ENCODE data around the gene RCAN1. TPM values are rescaled to one million over a fixed set of nuclear protein-coding genes. Genes with fewer than 3 reads are reported as not detected.

Gene RCAN1
- total RNA-seq, 2 experiments from 2014 or later = 1.1 to 1.5 TPM

DNA sequence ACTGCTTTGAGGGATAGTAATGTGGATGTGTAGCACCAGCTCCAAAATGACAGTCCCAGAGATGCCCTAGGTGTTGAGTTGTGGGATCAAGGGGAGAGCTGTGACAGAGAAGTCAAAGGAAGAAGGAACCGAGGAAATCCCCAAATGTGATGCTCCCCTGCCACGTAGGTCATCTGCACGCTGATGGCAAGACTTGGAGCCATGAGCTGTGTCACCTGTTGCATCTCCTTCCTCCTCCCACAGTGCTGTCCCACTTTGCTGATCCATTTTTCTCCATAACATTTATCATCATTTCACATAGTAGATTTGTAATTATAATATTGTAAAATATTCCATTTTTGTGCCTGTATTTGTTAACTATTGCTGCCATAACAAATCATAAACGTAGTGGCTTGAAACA, 17.6 kb upstream of the RCAN1 start:
- Histone ChIP-seq H3K4me3 (ENCODE audit: low read length) (no peak overlapping the region), H3K9me3 (ENCODE audit: control insufficient read depth in 1 of 2, insufficient read depth in 1 of 2, low read length in 2 of 2) (no peaks in the 10 kb centered on the region), H3K4me1 (ENCODE audit: insufficient read depth, low read length) (no peaks in the 10 kb centered on the region), H3K36me3 (ENCODE audit: insufficient read depth, low read length) (no peaks in the 10 kb centered on the region), H3K27ac (ENCODE audit: low read depth in 1 of 2, low read length in 2 of 2) (no peak overlapping the region), H3K27me3 (ENCODE audit: control insufficient read depth in 1 of 2, insufficient read depth in 2 of 2, low read length in 2 of 2) (peaks cover 0 to 7% of the 10 kb centered on the region in 2 experiments)
- Mint-ChIP-seq H3K27ac (no peak overlapping the region), H3K4me3 (no peak overlapping the region), H3K9me3 (no peaks in the 10 kb centered on the region), H3K36me3 (ENCODE audit: low read depth) (no peaks in the 10 kb centered on the region), H3K27me3 (peaks cover 4% of the 10 kb centered on the region), H3K4me1 (ENCODE audit: low read depth) (no peaks in the 10 kb centered on the region)
- ChIA-PET POLR2A (no interaction called here), CTCF (no interaction called here)
- no peak for DNase-seq
- intact Hi-C loops (cut with DNase I, micrococcal nuclease) = no loop called here
- TF ChIP-seq, protein P1, sequence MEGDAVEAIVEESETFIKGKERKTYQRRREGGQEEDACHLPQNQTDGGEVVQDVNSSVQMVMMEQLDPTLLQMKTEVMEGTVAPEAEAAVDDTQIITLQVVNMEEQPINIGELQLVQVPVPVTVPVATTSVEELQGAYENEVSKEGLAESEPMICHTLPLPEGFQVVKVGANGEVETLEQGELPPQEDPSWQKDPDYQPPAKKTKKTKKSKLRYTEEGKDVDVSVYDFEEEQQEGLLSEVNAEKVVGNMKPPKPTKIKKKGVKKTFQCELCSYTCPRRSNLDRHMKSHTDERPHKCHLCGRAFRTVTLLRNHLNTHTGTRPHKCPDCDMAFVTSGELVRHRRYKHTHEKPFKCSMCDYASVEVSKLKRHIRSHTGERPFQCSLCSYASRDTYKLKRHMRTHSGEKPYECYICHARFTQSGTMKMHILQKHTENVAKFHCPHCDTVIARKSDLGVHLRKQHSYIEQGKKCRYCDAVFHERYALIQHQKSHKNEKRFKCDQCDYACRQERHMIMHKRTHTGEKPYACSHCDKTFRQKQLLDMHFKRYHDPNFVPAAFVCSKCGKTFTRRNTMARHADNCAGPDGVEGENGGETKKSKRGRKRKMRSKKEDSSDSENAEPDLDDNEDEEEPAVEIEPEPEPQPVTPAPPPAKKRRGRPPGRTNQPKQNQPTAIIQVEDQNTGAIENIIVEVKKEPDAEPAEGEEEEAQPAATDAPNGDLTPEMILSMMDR (IDR thresholded peaks at IDR 0.05) = no peak
- ATAC-seq (ENCODE audit: poor library complexity) = no peak

GRCh38 chr21:34630536-34631143, 15.7 kb upstream of the RCAN1 start:
- Mint-ChIP-seq H3K4me1 (ENCODE audit: low read depth) (no peaks in the 10 kb centered on the region), H3K9me3 (no peaks in the 10 kb centered on the region), H3K27ac (no peak overlapping the region), H3K27me3 (peaks cover 10% of the 10 kb centered on the region), H3K36me3 (ENCODE audit: low read depth) (no peaks in the 10 kb centered on the region), H3K4me3 (no peak overlapping the region)
- ChIA-PET POLR2A (interaction anchor here (0.8 kb wide), 1 partner anchor 263 kb away, joined by 3 read pairs; no protein-coding TSS in a partner anchor), CTCF (interaction anchor here (0.8 to 1.3 kb wide), 5 partner anchors 9 to 1208 kb away, joined by 3 to 7 read pairs (median 3); no protein-coding TSS in a partner anchor)
- Histone ChIP-seq H3K4me1 (ENCODE audit: insufficient read depth, low read length) (no peaks in the 10 kb centered on the region), H3K9me3 (ENCODE audit: control insufficient read depth in 1 of 2, insufficient read depth in 1 of 2, low read length in 2 of 2) (no peaks in the 10 kb centered on the region), H3K27ac (ENCODE audit: low read depth in 1 of 2, low read length in 2 of 2) (no peak overlapping the region), H3K36me3 (ENCODE audit: insufficient read depth, low read length) (no peaks in the 10 kb centered on the region), H3K4me3 (ENCODE audit: low read length) (no peak overlapping the region), H3K27me3 (ENCODE audit: control insufficient read depth in 1 of 2, insufficient read depth in 2 of 2, low read length in 2 of 2) (peaks cover 0 to 14% of the 10 kb centered on the region in 2 experiments)
- TF ChIP-seq, protein P1 (IDR thresholded peaks at IDR 0.05) = peak; percentile 82
- peak in 6 of 14 experiments; percentile 3 to 77 (median 48) for DNase-seq
- intact Hi-C loops (cut with DNase I, micrococcal nuclease) = loop anchor here (1.0 kb wide), 2 partner anchors 268 to 269 kb away; no protein-coding TSS in a partner anchor
- peak; percentile 71 for ATAC-seq (ENCODE audit: poor library complexity)

GRCh38 chr21:34626131-34626530, 11.2 kb upstream of the RCAN1 start:
- H3K4me1 ChIP-seq (ENCODE audit: insufficient read depth, low read length) = no peaks in the 10 kb centered on the region
- POLR2A ChIA-PET = no interaction called here

More at GRCh38 chr21:34626131-34626530, 11.2 kb upstream of the RCAN1 start:
- CTCF ChIA-PET = no interaction called here
- no peak for ATAC-seq (ENCODE audit: poor library complexity)
- H3K9me3 ChIP-seq (ENCODE audit: control insufficient read depth in 1 of 2, insufficient read depth in 1 of 2, low read length in 2 of 2) = no peaks in the 10 kb centered on the region
- Mint-ChIP-seq H3K9me3 (no peaks in the 10 kb centered on the region), H3K27ac (no peak overlapping the region), H3K36me3 (ENCODE audit: low read depth) (no peaks in the 10 kb centered on the region), H3K27me3 (peaks cover 29% of the 10 kb centered on the region), H3K4me1 (ENCODE audit: low read depth) (no peaks in the 10 kb centered on the region), H3K4me3 (no peak overlapping the region)
- H3K4me3 ChIP-seq (ENCODE audit: low read length) = no peak overlapping the region
- intact Hi-C loops (cut with DNase I, micrococcal nuclease) = loop anchor here in 1 of 2 experiments (2.0 to 5.0 kb wide), 2 partner anchors 17 to 274 kb away; no protein-coding TSS in a partner anchor
- no peak overlapping the region for H3K27ac ChIP-seq (ENCODE audit: low read depth in 1 of 2, low read length in 2 of 2)
- TF ChIP-seq, protein P1 (IDR thresholded peaks at IDR 0.05) = no peak
- H3K27me3 ChIP-seq (ENCODE audit: control insufficient read depth in 1 of 2, insufficient read depth in 2 of 2, low read length in 2 of 2) = peaks cover 0 to 25% of the 10 kb centered on the region in 2 experiments
- DNase-seq = no peak
- H3K36me3 ChIP-seq (ENCODE audit: insufficient read depth, low read length) = no peaks in the 10 kb centered on the region

Data from CD4-positive, alpha-beta T cell (primary cell).